GM18511 (cell line): Measurements from ENCODE around the gene MORN1.
"Not testable (repeated sequence)": the region's sequence is repeated elsewhere in the genome, so short reads cannot be mapped to it uniquely, and the experiment has no call there.

Experiments used
- ATAC-seq: cut with Tn5 transposase; IDR thresholded peaks from one replicate; pipeline ENCODE4 v1.9.1; 2021; ENCODE audit warnings: mild to moderate bottlenecking, moderate library complexity; ENCODE audit not compliant: unreplicated experiment

Gene MORN1

DNA sequence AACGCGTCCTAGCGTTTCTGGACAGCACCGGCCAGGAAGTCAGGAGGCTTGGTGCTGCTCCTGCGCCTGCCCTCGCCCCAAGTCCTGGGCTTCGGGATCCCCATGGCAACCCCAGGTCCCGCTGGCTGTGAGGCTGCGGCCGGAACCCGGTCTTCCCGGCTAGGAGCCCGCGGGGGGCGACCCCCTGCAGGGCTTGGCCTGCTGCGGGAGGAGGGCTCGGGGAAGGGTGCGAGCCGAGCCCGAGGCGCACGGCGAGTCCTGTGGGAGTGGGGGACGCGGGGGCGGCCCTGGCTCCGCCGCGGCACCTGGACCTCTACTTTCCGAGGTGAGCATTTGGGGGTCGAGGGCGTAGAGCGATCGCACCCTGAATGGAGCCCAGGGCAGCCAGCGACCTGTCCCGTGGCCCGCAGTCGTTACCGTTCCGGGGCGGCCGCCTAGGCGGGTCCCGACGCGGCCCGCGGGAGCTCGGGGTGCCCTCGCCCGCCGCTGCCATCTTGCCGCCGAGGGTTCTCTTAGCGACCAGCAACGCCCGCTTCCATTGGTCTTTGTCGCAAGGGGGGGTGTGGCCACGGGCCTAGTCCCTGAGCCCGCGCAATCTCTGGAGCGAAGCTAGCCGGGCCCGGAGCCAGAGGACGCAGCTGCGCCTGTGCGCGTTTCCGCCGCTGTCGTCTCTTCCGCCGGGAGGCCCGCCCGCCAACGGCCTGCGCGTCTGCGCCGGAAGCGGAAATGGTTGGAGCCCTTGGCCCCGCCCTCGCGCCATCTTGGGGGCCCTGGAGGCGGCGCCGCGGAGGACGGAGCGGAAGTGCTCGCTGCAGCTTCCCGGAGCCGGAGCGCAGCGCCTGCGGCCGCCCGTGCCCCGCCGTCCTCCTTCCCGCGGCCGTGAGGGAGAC lies at the start of gene MORN1, which contains the start of gene RER1:
Gene MORN1 (minus strand): TSS at position 514 of the 890 bp plus-strand sequence. CDS start 21 bp downstream, at position 493.
Gene RER1 (plus strand): TSS at position 801 of the 890 bp plus-strand sequence. CDS start 3,950 bp downstream, outside the sequence.
- peak; percentile 93 for ATAC-seq

DNA sequence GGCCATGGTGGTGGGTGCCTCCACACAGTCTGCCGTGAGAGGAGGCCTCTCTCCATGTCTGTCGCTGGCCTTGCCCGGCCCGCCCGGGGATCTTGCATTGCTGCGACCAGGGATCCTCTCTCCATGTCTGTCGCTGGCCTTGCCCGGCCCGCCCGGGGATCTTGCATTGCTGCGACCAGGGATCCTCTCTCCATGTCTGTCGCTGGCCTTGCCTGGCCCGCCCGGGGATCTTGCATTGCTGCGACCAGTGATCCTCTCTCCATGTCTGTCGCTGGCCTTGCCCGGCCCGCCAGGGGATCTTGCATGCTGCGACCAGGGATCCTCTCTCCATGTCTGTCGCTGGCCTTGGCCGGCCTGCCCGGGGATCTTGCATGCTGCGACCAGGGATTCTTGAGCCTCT lies 49.0 kb upstream of the MORN1 start:
- ATAC-seq, result not testable (repeated sequence)

DNA sequence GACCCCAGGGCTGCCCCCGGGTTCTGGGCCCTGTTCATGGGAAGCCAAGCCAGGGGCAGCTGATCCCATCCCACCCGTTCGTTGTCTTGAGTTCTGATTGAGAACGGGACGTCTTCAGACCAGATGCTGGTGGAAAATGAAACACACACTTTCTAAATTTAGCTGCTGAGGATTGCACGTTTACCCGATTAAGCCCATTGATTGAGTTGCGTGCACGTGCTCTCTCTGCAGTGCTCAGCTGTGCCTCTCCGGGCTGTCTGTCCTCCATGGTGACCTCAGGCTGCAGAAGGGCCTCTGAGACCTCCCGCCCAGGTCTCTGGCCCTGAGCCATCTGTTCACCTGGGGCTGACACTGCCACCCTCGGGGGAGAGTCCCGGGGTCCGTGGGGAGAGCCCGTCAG lies 48.0 kb upstream of the MORN1 start:
- ATAC-seq, result no peak

- ATAC-seq, result no peak
Measured at GRCh38 chr1:2438641-2439040, 47.3 kb upstream of the MORN1 start.

GRCh38 chr1:2438038-2438437 lies 46.7 kb upstream of the MORN1 start:
- no peak for ATAC-seq

DNA sequence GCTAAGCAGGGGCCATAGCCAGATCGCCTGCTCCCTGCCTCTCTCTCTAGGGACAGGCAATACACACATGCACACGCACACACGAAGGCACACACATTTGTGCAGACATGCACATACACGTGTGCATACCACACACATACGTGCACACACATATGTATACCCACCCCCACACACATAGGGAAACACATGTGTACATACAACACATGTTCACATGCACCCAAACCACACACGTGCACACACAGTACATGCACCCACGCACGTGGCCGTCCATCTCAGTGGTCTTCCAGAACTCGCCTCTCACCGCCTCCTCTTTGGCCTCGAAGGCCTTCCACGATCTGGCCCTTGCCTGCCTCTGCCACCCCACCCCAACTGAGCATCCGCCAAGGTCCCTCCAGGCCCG lies 46.3 kb upstream of the MORN1 start:
- ATAC-seq, result no peak

GRCh38 chr1:2436876-2437275 lies 45.5 kb upstream of the MORN1 start:
- ATAC-seq, result no peak

DNA sequence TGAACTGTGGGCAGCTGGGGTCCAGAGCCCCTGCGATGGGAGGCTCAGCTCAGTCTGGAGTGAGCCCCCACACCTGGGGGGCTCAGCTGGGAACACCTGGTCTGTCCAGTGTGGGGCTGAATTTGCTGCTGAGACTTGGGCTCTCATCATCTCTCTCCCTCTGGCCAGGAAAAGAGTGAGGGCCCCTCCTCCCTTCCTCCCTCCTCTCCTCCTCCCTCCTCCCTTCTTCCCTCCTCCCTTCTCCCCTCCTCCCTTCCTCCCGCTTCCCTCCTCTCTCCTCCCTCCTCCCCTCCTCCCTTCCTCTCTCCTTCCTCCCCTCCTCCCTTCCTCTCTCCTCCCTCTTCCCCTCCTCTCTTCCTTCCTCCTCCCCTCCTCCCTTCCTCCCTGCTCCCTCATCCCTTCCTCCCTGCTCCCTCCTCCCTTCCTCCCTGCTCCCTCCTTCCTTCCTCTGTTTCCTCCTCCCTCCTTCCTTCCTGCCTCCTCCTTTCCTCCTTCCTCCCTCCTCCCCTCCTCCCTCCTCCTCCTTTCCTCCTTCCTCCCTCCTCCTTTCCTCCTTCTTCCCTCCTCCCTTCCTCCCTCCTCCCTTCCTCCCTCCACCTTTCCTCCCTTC lies 44.5 kb upstream of the MORN1 start:
- ATAC-seq, result no peak

DNA sequence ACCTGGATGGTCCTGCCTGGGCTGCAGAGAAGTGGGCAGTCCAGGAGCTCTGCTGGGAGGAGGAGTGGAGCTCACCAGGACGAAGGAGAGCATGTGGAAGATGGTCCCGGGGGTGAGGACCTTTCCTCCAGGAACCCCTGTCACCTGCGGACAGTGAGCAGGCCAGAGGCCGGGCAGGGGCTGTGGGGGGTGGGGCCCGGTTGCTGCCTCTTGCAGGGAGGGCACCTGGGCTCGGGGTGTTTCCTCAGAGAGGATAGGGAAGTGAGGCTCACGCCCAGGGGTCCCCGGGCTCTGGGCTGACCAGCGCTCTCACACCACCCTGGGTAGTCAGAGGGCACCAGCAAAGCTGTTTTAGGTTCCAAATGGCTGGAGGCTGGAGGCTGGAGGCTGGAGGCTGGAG lies 43.7 kb upstream of the MORN1 start:
- ATAC-seq, result no peak

GRCh38 chr1:2433936-2434655 lies 42.7 kb upstream of the MORN1 start:
- no peak for ATAC-seq

GRCh38 chr1:2433196-2433595 lies 41.8 kb upstream of the MORN1 start:
- no peak for ATAC-seq

- no peak for ATAC-seq
Measured at GRCh38 chr1:2432441-2432844, 41.1 kb upstream of the MORN1 start.

- no peak for ATAC-seq
Measured at GRCh38 chr1:2431518-2431917, 40.2 kb upstream of the MORN1 start.

GRCh38 chr1:2431103-2431502 lies 39.7 kb upstream of the MORN1 start:
- ATAC-seq, result no peak

DNA sequence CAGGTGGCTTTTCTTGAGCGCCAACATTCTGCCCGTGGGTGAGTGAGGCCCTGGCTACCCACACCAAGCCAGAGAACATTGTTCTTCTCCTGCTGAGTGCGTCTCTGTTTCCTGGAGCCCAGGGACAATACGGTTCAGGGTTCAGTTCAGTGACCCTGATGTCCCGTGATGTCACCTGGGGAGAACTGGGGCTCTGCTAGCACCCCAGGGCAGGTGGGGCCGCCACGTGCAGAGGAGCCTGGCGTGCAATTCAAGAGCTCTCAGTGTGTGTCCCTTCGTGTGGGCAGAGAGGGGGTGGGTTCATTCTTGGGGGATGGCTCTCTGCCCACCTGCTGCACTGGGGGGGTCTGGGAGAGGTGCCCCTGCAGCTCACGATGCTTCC lies 39.2 kb upstream of the MORN1 start:
- ATAC-seq, result no peak

- no peak for ATAC-seq
Measured at GRCh38 chr1:2429780-2430591, 38.6 kb upstream of the MORN1 start.

DNA sequence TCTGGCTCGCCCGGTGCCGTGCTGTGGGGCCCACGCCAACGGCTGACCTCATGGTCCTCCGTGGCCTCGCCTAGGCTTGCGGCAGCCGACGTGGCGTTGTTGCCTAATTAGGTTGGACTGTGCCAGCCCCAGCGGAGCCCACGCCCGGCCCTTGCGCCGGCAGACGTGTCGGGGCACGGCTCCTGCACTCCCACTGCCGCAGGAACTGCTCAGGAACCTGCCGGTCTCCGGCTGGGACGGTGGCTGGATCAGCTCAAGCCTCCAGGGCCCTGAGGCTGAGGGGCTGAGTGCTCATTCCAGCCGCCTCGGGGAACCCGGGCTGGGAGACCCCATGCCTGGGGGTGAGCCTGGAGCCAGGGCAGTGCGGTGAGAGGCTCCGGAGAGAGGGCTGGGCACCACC lies 37.1 kb upstream of the MORN1 start:
- no peak for ATAC-seq

DNA sequence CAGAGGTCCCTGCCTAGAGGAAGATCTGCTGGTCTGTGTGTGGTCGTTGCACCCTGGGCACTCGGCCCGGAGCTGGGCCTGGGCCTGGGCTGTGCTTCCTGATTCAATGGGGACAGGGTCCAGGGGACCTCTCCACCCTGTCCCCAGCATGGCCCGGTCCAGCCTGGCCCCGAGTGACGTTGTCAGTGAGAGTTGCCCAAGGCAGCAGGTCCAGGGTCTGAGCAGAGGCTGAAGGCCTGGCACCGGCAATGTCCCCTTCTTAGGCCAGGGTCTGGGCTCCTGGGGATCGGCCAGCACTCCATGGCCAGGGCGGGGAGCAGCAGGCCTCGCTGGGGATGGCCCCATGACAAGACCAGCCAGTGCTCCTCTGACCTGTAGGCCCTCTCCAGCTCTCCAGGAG lies 36.6 kb upstream of the MORN1 start:
- no peak for ATAC-seq

DNA sequence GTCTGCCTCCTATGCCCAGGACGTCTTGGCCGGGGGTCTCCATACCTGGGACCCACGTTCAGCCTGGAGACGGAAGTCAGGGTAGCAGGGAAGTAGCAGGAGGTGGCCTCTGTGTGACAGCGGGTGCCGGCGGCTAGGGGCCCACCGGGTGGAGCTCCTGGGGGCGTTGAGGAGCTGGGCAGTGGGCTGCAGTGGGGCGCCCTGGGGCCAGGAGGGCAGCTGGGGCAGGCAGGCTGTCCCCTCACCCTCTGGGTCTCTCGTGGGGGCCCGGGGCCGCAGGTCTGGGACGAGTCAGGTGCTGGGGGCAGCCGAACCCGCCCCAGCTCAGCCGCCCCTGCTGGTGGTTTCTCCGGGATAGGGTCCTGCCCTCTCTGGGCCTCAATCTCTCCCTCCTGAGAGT lies 35.7 kb upstream of the MORN1 start:
- no peak for ATAC-seq

- ATAC-seq, result no peak
Measured at GRCh38 chr1:2426540-2426939, 35.2 kb upstream of the MORN1 start.

DNA sequence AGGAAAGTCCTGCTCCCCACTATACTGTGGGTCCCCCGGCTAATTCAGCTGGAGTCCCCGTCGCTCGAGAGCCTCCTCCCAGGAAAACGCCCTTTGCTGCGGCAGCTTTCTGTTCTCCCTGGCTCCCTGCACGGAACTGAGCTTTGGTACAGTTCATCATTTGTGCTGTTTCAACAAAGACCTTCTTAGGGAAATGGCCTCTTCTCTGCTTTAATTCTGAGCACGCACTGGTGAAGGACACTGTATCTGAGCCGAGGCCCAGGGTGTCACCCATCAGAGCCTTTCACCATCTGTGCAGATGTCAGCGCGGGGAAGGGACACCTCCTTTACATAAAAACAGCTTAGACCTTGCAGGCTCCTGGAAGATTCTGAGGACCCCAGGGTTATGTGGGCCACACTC lies 34.5 kb upstream of the MORN1 start:
- ATAC-seq, result no peak
